DLD1 (cell line): ENCODE results near the gene RNF212B.
"Not testable (repeated sequence)": the region's sequence is repeated elsewhere in the genome, so short reads cannot be mapped to it uniquely, and the experiment has no call there.

ENCODE experiments used
- in situ Hi-C: cut with HindIII; loops from 2 replicates; pipeline ENCODE4 v1.10.0; 2017; ENCODE audit warnings: low sequenced_read_pairs

The RNF212B gene, protein sequence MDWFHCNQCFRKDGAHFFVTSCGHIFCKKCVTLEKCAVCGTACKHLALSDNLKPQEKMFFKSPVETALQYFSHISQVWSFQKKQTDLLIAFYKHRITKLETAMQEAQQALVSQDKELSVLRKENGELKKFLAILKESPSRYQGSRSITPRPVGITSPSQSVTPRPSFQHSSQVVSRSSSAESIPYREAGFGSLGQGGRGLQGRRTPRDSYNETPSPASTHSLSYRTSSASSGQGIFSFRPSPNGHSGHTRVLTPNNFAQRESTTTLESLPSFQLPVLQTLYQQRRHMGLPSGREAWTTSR

DNA sequence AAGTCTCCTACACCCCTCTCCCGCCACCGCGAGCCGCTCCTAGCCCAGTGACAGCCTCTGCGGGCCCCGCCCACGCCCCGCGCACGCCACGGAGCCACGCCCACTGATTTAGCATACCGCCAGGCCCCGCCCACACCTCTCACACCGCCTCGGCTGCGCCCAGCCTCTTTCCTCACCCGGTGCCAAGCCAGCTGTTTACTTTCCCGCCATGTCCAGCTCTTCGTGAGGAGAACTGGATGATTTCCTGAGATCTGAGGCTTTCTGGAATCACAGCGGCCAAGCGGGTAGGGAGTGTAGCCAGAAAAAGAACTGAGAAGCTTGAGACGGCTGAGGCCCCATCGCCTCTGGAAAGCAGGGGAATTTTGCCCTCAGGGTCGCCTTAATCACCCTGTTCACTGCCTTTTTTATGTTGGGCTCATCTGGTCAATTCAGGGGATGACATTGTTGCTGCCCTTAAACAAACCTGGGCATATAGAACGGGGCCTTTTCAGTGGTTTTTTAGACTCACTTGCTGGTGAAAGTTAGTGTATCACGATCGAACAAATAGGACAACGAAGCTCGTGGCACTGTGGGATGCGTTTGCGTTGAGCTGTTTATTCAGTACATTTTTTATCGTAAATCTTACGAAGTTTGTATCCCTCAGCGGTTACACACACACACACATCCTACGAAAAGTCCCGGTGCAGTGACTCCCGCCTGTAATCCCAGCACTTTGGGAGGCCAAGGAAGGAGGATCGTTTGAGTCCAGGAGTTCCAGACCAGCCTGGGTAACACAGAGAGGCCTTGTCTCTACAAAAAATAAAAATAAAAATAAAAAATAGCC lies at the start of gene RNF212B:
RNF212B (plus strand) TSS at position 165 of the 823 bp plus-strand sequence. CDS start 2,410 bp downstream, outside the sequence.
- in situ Hi-C loops, result no loop called here

DNA sequence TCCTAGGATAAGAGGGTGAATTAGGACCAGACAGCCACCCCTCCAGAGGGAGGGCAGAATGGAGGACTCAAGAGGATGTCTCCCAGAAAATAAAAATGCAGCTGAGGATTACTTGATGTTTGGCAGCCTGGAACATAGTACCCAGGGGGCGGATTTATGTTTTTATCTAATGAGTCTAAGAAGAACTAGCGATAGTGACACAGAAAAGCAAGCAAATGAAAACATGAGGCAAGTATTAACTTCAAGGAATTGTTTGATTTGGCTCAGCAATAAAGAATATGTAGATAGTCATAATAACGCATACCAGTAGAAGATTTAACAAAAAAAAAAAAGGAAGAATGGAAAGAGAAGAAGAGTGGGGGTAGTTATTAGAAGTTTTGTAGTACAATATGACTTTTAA lies 44.3 kb upstream of the RNF212B start:
- in situ Hi-C loops, result no loop called here

DNA sequence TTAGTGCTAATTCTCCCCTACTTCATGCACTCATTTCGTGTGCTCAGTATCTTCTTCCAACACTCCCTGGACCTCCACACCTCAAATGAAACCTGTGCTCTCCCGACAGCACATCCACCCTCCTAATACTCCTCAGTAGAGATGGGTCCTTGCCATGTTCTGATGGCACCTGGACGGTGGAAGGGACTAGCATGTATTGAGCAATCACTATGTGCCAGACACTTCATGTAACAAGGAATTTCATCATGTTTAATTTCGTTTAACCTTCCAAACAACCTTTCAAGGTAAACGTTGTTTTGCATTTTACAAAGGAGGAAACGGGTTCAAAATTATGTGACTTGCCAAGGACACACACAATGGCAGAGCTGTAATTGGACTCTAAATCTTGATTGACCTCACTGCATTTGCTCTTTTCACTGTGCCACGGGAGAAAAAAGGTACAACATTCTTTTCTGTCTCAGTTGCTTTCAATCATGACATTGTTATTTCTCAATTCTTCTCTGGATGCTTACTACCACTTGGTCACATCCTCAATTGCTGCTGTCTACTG lies 42.1 kb upstream of the RNF212B start:
- in situ Hi-C loops, result no loop called here

DNA sequence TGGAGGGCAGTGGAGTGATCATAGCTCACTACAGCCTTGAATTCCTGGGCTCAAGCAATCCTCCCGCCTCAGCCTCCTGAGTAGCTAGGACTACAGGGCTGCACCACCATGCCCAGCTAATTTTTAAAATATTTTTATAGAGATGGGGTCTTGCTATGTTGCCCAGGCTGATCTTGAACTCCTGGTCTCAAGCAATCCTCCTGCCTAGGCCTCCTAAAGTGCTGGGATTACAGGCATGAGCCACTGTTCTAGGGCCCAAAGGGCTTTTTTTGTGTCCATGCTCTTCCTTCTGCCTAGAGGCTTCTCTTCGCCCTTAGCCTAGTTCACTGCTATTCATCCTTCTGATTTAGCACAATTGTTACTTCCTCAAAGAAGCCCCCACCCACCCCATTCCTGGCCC lies 41.2 kb upstream of the RNF212B start:
- in situ Hi-C loops, result not testable (repeated sequence)

DNA sequence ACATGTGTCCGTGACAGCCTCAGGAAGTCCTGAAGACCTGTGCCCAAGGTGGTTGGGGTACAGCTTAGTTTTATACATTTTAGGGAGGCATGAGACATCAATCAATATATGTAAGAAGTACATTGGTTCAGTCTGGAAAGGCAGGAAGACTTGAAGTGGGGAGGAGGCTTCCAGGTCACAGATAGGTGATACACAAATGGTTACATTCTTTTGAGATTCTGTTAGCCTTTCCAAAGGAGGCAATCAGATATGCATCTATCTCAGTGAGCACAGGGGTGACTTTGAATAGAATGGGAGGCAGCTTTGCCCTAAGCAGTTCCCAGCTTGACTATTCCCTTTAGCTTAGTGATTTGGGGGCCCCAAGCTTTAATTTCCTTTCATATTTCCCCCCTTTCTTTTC lies 38.6 kb upstream of the RNF212B start:
- in situ Hi-C loops, result not testable (repeated sequence)

DNA sequence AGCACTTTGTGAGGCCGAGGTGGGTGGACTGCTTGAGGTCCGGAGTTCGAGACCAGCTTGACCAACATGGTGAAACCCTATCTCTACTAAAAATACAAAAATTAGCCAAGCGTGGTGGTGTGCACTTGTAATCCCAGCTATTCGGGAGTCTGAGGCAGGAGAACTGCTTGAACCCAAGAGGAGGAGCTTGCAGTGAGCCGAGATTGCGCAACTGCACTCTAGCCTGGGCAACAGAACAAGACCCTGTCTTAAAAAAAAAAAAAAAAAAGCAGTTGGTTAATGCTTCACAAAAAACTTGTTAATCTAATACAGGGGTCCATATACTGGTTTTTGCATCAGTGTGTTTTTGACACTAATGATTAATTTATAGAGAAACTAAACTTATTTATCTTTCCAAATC lies 35.7 kb upstream of the RNF212B start:
- in situ Hi-C loops, result no loop called here

DNA sequence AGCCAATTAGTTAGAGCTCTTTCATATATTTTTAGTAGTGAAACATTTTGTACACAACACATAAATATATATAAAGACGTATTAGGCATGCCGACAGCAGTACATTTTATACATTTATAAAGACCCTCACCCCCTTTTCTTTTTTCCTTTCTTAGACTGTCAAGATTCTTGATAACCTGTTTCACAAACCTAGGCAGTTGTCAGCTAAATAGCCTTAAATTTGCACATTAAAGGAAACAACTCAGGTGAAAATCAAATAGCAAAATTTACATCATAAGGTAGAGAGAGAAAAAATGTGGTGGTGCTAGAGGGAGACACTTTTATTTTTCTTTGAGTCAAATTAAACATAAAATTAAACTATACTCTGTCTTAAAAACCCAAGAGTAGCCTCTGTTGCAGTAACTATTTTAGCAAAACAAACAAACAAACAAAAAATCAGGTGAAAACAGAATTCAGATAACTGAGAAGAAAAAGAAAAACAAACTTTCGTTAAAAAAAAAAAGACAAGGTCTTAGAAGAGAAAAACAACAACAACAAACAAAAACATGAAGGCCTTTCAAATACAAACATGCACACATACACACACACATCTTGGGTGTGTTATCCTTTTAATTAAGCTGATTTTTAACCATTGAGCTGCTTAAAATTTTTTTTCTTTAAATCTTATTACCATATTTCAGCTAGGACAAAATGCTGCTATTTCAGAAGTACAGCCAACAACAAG lies 31.2 kb upstream of the RNF212B start:
- in situ Hi-C loops, result no loop called here

DNA sequence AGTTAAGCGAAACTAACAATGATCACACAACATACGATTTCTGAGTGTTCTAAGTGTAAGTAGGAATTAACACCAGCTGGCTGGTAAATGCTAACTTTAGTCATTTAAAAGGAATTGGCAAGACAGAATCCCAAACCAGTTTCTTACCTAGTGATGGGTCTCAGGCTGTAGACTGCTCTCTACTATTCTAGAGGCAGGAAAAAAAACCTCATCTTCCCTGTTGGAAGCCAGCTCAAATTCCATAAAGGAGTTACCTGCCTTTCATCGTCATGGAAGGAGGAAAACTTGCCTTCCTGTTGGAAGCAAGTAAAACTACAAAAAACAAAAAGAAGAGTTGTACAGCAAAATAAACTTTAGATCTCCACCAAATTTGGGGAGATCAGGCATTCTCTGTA lies 30.6 kb upstream of the RNF212B start:
- in situ Hi-C loops, result no loop called here

DNA sequence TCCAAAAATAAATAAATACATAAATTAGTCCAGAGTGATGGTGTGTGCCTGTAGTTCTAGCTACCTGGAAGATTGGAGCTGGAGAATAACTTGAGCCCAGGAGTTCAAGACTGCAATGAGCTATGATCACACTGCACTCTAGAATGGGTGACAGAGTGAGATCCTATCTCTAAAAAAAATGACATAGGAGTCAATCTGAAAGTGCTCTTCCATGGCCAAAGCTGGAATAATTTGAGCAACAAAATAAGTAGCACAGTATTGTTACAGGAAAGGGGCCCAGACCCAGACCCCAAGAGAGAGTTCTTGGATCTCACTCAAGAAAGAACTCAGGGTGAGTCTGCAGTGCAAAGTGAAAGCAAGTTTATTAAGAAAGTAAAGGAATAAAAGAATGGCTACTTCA lies 29.4 kb upstream of the RNF212B start:
- in situ Hi-C loops, result no loop called here

DNA sequence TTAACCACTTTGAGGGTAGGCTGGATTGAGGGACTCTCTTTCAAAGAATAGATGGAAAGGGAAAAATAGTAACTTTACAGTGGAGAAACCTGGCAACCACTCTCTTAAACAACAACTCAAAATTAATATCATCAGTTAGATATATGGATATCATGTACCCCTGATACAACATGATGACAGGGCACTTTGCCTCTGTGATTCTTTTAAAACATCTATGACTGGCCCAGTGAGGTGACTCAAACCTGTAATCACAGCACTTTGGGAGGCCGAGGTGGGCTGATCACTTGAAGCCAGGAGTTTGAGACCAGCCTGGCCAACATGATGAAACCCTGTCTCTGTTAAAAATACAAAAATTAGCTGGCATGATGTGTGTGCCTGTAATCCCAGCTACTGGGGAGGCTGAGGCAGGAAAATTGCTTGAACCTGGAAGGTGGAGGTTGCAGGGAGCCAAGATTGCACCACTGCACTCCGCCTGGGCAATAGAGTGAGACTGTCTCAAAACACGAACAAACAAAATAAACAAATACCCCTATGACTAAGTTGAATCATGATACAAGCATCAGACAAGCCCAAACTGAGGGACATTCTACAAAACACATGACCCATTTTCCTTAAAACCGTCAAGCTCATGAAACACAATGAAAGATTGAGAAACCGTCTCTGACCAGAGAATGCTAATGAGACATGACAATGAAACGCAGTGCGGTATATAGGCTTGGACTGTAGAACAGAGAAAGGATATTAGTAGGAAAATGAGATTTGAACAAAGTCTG lies 27.9 kb upstream of the RNF212B start:
- in situ Hi-C loops, result no loop called here

DNA sequence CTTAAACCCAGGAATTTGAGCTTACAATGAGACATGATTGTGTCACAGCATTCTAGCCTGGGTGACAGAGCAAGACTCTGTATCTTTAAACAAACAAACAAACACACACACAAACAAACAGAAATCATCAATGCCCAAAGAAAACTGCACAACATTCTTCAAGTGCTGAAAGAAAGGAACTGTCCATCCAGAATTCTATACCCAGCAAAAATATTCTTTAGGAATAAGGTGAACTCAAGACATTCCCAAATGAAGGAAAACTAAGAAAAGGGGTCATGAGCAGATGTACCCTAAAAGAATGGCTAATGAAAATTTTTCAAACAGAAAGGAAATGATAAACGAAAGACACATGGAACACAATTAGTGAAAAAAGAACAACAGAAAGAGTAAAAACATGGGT lies 22.3 kb upstream of the RNF212B start:
- in situ Hi-C loops, result no loop called here

DNA sequence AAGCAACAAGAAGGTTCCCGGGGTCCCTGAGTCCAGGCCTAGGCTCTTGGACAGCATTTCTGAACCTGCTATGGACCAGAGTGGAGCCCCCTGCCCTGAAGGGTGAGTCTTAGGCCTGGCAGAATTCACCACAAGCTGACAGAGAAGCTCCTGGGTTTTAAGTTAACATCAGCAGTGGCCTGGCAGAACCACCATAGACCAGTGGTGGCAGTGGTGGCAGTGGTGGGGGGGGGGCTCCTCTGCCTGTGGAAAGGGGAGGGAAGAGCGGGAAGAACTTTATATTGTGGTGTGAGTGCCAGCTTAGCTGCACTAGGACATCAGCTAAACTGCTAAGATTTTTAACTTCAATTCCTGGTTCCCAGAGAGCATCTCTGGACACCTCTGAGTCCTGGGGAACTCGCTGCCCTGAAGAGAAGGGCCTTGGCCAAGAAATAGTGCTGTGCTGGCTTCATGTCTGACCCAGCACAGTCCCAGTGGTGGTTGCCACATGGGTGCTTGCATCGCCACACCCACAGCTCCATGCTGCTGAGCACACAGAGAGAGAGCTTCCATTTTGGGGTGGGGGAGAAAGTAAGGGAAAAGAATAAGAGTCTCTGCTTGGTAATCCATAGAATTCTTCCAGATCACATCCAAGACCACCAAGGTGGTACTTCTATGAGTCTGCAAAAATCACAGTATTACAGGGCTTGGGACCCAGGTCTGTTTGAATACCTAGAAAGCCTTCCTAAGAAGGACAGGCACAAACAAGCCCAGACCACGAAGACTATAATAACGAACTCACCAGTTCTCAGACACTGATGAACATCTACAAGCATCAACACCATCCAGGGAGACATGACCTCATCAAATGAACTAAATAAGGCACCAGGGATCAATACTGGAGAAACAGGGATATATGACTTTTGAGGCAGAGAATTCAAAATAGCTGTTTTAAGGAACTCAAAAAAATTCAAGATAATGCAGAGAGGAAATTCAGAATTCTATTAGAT lies 20.4 kb upstream of the RNF212B start:
- in situ Hi-C loops, result no loop called here

DNA sequence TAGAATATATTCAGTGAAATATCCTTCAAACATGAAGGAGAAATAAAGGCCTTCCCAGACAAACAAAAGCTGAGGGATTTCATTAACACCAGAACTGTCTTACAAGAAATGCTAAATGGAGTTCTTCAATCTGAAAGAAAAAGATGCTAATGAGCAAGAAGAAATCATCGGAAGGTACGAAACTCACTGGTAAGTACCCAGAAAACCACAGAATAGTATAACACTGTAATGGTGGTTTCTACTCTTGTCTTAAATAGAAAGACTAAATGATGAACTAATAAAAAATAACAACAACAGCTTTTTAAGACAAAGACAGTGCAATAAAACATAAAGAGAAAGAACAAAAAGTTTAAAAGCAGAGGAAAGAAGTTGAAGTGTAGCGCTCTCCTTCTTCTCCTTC lies 18.7 kb upstream of the RNF212B start:
- in situ Hi-C loops, result no loop called here

DNA sequence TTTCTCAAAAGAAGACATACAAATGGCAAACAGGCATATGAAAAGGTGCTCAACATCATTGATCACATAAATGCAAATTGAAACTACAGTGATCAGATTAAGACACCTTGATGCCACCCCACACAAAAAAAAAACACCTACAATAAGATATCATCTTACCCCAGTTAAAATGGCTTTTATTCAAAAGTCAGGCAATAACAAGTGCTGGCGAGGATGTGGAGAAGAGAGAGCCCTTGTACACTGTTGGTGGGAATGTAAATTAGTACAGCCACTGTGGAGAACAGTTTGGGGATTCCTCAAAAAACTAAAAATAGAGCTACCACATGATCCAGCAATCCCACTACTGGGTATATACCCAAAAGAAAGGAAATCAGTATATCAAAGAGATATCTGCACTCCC lies 12.8 kb upstream of the RNF212B start:
- in situ Hi-C loops, result not testable (repeated sequence)

DNA sequence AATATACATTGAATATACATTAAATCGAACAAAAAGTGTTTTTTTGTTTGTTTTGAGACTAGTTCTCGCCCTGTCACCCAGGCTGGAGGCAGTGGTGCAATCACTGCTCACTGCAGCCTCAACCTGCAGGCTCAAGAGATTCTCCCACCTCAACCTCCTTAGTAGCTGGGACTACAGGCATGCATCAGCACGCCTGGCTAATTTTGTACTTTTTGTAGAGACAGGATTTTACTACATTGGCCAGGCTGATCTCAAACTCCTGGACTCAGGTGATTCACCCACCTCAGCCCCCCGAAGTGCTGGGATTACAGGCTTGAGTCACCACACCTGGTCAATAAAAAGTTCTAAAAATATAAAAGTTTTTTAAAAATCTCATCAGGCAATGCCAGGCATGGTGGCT lies 10.2 kb upstream of the RNF212B start:
- in situ Hi-C loops, result no loop called here

DNA sequence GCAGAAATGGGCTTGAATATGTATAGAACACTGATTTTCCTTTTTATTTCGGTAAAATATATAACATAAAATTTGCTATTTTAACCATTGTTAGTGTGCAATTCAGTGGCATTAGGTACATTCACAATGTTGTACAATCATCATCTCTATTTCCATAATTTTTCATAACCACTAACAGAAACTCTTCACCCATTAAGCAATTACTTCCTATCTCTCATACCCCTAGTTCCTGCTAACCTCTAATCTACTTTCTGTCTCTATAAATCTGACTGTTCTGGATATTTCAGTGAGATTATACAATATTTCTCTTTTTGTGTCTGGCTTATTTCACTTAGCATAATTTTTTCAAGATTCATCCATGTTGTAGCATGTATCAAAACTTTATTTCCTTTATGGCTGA lies 8.9 kb upstream of the RNF212B start:
- in situ Hi-C loops, result no loop called here

DNA sequence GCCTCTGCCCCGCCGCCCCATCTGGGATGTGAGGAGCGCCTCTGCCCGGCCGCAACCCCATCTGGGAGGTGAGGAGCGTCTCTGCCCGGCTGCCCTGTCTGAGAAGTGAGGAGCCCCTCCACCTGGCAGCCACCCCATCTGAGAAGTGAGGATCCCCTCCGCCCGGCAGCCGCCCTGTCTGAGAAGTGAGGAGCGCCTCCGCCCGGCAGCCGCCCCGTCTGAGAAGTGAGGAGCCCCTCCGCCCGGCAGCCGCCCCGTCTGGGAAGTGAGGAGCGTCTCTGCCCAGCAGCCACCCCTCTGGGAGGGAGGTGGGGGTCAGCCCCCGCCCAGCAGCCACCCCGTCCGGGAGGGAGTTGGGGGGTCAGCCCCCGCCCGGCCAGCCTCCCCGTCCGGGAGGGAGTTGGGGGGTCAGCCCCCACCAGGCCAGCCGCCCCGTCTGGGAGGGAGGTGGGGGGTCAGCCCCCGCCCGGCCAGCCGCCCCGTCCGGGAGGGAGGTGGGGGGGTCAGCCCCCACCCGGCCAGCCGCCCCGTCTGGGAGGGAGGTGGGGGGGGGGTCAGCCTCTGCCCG lies 5.4 kb upstream of the RNF212B start:
- in situ Hi-C loops, result not testable (repeated sequence)

DNA sequence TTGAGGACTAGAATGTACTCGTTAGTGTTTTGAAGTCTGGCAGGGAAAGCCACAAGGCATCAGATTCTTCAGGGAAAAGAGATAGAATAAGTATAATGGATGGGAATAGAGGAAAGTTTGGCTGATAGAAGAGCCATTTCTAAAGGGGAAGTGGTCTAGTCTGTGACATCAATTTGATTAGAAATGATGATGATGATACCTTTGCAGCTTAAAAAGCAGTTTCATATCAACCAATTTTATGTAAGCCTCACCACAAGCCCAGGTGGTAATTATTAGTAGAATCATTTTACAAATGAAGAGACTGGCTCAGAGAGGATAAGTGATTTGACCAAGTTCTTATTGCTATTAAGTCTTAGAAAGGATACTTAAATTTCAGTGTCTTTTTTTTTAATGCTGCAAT lies 2.9 kb downstream of the RNF212B start:
- in situ Hi-C loops, result no loop called here

DNA sequence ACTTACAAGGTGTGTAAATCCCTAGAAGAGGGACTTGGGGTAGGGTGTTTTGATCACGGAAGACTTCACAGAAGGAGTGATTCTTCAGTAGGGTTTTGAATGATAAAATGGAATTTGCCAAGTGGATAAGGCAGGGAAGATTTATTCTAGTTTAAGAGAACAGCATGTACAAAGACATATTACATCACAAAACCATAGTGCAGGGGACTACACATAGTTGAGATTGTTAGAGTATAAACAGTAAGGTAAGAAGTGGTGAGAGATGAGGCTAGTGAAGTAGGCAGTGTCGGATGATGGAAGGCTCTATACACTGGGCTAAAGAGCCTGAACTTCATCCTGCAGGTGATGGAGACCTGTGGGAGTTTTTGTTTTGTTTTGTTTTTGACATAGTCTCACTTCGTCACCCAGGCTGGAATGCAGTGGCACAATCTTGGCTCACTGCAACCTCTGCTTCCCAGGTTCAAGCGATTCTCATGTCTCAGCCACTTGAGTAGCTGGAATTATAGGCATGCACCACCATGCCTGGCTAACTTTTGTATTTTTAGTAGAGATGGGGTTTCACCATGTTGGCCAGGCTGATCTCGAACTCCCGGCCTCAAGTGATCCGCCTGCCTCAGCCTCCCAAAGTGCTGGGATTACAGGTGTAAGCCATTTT lies 3.5 kb downstream of the RNF212B start:
- in situ Hi-C loops, result not testable (repeated sequence)
